SK-MEL-5 (cell line): ENCODE data around the gene IREB2. TPM values are rescaled to one million over a fixed set of nuclear protein-coding genes. Genes with fewer than 3 reads are reported as not detected.

ENCODE experiments used
- DNase-seq: peaks from one replicate; pipeline ENCODE4 v3.0.0-alpha.2; 2016; ENCODE audit warnings: low read depth, low spot score
- in situ Hi-C: cut with HindIII; loops from 2 replicates; pipeline ENCODE4 v1.10.0; 2016; ENCODE audit warnings: low sequenced_read_pairs, high pct_unique_total_duplicates, low pct_unique_long_range_greater_than_20kb
- polyA plus RNA-seq, 2 experiments: library from polyadenylated mRNA; depleted of rRNA; stranded (reverse); fragments of >200 nt; gene quantifications; 2 replicates each; pipeline ENCODE4 v1.2.3, GENCODE V29; 2015
- total RNA-seq: library from RNA; depleted of rRNA; stranded (reverse); fragments of >200 nt; shearing (Covaris generic); gene quantifications from 2 replicates; pipeline ENCODE4 v1.2.3, GENCODE V29; 2014; rRNA removed

Gene IREB2, protein sequence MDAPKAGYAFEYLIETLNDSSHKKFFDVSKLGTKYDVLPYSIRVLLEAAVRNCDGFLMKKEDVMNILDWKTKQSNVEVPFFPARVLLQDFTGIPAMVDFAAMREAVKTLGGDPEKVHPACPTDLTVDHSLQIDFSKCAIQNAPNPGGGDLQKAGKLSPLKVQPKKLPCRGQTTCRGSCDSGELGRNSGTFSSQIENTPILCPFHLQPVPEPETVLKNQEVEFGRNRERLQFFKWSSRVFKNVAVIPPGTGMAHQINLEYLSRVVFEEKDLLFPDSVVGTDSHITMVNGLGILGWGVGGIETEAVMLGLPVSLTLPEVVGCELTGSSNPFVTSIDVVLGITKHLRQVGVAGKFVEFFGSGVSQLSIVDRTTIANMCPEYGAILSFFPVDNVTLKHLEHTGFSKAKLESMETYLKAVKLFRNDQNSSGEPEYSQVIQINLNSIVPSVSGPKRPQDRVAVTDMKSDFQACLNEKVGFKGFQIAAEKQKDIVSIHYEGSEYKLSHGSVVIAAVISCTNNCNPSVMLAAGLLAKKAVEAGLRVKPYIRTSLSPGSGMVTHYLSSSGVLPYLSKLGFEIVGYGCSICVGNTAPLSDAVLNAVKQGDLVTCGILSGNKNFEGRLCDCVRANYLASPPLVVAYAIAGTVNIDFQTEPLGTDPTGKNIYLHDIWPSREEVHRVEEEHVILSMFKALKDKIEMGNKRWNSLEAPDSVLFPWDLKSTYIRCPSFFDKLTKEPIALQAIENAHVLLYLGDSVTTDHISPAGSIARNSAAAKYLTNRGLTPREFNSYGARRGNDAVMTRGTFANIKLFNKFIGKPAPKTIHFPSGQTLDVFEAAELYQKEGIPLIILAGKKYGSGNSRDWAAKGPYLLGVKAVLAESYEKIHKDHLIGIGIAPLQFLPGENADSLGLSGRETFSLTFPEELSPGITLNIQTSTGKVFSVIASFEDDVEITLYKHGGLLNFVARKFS
- 21.8 and 30.4 TPM in 2 replicates for total RNA-seq
- polyA plus RNA-seq (2015; cell fraction: cytosol; rRNA removed), result 25.7 and 45.0 TPM in 2 replicates
- polyA plus RNA-seq (2015; cell fraction: nucleus; rRNA removed), result 26.3 and 32.6 TPM in 2 replicates

DNA sequence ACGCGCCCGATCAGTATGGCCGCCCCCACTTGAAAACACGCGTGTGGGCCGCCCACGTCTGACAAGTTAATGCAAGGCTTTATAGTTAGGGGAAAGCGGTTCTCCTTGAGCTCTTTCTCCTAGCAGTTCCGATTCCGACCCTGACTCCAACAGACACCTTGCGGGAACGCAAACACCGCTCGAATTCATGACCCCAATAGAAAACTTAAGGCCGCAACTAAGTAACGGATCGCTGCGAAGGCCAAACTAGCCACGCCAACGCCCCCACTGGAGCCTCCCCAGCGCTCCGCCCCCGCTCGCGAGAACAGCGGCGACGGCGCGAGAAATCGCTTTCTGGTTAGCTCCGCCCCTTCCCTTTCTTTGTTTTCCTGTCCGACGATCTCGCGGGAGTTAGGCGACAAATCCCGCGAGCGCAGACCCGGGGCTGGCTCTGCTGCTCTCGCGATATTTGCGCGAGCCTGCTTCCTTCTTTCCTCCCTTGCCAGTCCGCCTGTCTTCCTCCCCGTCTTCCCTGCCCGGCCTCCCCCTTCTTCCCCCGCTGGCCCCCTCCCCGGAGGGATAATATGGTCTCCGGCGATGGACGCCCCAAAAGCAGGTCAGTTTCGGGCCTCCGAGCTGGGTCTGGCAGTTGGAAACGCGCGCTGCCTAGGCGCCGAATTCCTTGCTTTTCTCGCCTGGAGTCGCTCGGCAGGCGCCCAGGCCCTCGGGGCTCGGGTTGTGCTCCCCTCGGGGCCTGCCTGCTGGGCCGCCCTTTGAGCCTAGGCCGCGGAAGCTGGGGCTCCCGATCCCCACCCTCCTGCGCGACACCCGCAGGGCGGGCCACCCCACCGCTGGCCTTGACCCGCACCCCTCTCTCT, at the start of gene IREB2:
TSS of gene IREB2 (plus strand) at position 455 of the 857 bp plus-strand sequence. CDS start at position 577, 122 bp downstream.
- DNase-seq, result peak; percentile 98
- in situ Hi-C loops, result no loop called here

DNA sequence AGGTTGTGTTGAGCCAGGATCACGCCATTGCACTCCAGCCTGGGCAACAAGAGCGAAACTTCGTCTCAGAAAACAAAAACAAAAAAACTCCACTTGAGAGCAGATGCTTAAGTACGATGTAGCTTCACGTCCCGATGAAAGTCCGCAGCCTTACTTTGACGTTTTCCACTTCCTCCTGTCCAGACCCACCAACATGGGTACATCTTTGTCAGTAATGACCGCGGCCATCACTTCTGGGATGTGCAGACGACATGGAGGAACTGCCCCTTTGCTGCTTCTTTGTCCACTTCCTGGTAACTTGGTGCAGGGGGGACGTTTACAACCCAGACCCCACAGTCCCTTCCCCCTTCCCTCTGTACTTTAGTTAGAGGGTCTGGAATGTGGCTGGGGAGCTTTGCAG, 49.2 kb upstream of the IREB2 start:
- DNase-seq, result no peak
- in situ Hi-C loops, result no loop called here

DNA sequence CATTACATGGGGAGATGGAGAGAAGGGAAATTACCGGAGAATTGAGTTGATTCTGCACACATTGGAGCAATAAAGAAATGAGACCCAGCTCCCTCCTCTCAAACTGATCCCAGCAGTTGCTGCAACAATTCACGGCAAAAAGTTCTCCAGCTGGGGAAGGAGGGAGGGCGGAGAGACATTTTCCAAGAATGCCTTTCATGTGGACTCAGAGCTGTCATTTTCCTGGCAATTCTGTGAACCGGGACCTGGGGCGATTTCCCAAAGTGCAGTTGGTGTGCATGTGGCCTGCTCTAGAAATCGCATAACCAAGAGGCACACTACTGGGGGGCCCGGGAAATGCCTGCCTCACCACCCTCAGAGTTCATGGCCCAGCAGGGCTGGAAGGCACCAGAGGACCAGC, 48.7 kb upstream of the IREB2 start:
- in situ Hi-C loops, result no loop called here

DNA sequence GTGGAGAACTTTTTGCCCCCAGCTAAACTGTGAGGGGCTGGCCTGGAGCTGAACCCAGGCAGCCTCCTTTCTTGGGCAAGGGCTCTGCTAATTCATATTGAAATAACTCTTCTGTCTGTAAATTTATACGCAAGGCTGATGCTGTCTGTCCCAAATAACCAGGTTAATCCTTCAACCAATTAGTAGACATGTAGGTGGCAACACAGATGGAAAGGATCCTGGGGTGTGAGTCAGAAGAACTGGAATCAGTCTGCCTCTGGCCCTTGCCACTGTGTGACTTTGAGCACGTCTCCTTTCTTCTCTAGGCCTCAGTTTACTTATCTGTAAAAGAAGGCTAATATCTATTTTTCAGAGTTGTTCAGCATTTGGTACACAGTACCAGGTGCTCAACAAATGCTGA, 48.3 kb upstream of the IREB2 start:
- DNase-seq, result no peak
- in situ Hi-C loops, result no loop called here

More for the DNA sequence above, 48.7 kb upstream of the IREB2 start:
- DNase-seq, result no peak

- in situ Hi-C loops, result no loop called here
- no peak for DNase-seq
Observed at GRCh38 chr15:78390242-78390641, 47.8 kb upstream of the IREB2 start.

DNA sequence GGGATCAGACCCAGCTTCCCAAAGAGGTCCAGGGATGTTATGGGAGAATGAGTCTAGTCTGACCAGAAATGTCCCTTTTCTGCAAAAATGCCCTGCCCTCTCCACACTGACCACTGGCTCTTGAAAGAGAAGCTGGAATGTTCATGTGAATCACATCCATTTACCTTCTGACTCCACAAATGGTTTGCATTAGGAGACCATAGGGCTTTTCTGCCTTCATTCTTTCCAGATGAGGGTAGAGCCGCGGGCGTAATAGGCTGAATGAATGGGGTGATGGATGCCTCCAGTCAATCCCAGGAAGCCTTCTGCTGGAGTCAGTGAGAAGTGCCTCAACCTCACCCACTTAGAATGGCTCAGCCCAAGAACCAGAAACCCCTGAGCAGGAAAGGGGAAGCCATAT, 47.2 kb upstream of the IREB2 start:
- in situ Hi-C loops, result no loop called here
- DNase-seq, result no peak

GRCh38 chr15:78391781-78392180, 46.2 kb upstream of the IREB2 start:
- no peak for DNase-seq
- in situ Hi-C loops, result no loop called here

- in situ Hi-C loops, result no loop called here
- no peak for DNase-seq
Observed at GRCh38 chr15:78392430-78392829, 45.6 kb upstream of the IREB2 start.

- in situ Hi-C loops, result no loop called here
- no peak for DNase-seq
Observed at GRCh38 chr15:78393137-78393536, 44.9 kb upstream of the IREB2 start.

- in situ Hi-C loops, result no loop called here
- DNase-seq, result no peak
Observed at GRCh38 chr15:78394026-78394425, 44.0 kb upstream of the IREB2 start.

- no peak for DNase-seq
- in situ Hi-C loops, result no loop called here
Observed at GRCh38 chr15:78394981-78395616, 42.9 kb upstream of the IREB2 start.

GRCh38 chr15:78396186-78396814, 41.7 kb upstream of the IREB2 start:
- in situ Hi-C loops, result no loop called here
- DNase-seq, result no peak

DNA sequence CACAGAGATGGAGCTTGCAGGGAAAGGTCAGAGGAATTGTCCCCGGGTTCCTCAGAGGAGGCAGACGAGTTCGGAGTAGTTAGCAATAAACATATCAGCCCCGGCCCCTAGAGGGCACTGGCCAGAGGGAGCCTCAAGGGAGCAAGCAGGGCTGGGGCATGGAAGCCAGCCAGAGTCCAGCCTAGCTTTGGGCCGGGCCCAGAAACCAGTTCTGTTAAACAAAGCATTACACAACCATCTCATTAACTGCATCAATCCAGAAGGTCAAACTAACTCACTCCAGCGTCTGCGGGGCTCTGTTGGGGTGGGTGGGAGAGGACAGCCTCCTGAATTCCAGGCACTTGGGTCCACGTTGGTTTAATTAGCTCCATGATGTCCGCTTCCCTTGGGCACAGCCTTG, 41.0 kb upstream of the IREB2 start:
- in situ Hi-C loops, result no loop called here
- peak; percentile 40 for DNase-seq

DNA sequence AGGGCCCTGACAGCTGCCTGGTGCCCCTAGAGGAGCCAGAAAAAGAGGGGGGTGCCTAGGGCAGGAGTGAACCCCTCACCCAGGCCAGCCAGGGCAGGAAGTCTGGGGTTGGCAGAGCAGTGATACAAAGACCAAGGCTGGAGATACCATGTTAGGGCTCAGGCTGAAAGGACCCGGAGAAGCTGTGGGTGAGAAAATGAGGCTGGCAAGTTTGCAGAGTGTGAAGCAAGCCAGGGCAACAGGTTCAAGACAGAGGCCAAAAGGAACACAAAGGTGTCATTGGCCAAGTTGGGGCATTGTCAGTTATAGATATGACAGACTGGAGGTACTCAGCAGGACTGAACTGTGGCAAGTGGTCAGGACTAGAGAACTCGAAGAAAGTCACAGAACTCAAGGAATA, 40.6 kb upstream of the IREB2 start:
- in situ Hi-C loops, result no loop called here

GRCh38 chr15:78398076-78398825, 39.8 kb upstream of the IREB2 start:
- in situ Hi-C loops, result no loop called here

More for the DNA sequence above, 40.6 kb upstream of the IREB2 start:
- no peak for DNase-seq

DNA sequence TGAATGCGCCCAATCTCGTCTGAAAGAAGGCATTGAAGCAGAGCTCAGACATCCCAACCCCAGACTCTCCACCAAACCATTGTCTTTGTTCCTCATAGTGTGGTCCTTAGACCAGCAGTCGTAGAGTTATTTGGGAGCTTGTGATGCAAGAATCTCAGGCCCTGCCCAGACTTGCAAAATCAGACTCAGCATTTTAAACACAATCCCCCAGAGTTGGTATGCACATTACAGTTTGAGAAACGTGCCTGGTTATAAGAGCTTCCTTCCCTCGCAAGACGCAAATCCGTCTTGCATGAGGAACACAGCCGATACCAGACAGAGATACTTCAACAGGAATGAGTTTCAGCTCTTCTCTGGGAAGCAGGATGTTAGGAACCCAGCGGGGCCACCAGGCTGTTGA, 38.9 kb upstream of the IREB2 start:
- DNase-seq, result peak; percentile 59
- in situ Hi-C loops, result no loop called here

More at GRCh38 chr15:78398076-78398825, 39.8 kb upstream of the IREB2 start:
- no peak for DNase-seq
